ENCODE data around the gene STKLD1.
A peak's percentile ranks its signal among the peaks of the same experiment; 100 is the strongest.
"Not testable (repeated sequence)": the region's sequence is repeated elsewhere in the genome, so short reads cannot be mapped to it uniquely, and the experiment has no call there.

The STKLD1 gene

DNA sequence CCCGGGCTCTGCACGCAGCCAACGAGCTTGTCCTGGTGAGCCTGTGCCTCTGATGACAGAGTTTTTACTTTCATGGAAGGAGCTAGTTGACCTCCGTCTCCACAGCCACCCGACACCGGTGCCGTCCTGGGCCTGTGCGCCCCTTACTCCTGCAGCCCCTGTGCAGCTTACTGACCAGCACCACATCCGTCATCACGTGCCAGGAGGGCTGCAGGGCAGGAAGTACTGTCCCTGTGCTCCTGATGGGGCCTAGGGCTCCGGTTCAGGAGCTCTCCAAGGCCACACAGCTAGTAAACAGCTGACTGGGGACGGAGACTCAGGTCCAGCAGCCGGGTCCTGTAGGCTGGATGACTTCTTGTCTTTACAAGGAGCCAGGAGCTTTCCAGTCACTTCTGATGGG, 10.2 kb downstream of the STKLD1 start:
- no peak for DNase-seq (ENCODE audit: low spot score)

DNA sequence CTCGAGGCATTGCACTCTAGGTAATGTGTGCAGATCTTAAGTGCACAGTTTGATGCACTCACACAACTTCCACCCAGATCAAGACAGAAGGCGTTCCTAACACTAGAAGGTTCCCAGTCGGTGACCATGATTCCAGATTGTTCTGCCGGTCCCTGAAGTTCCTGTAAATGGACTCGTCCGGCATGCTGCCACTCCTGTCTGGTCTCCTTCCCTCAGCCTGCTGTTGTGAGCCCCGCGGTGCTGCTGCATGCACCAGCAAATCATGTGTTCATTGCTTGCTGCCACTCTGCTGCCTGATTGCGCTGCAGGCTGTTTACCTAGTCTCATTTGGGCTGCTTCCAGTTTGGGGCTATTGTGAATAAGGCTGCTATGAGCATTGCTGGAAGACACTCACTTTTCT, 11.5 kb downstream of the STKLD1 start:
- no peak for DNase-seq (ENCODE audit: low spot score)

DNA sequence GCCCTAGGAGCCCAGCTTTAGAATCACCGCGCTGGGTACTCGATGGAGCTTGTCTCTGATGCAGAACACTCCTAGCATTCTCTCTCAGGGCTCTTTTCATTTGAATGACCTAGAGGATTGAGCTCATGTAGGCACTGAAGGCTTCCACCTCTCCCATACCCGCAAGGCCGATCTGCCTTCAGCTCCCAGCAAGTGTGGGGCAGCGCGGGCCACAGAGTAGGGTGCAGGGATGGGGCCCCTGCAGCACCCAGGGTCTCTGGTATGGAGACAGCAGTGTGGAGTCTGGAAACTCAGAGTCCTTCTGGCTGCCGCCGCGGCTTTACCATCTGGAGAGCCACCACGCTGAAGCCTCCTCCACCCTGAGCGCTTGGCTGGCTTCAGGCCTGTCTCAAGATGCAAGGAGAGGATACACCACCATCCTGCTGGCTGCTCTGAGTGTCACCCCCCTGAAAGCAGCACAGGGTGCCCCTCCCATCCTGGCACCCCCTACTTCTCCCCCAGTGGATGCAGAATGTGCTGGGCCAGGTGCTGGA, 12.9 kb downstream of the STKLD1 start:
- DNase-seq (ENCODE audit: low spot score): no peak

- DNase-seq (ENCODE audit: low spot score): no peak
These were observed 13.4 kb downstream of the STKLD1 start for GRCh38 chr9:133389562-133389961.

- no peak for DNase-seq (ENCODE audit: low spot score)
These were observed 14.5 kb downstream of the STKLD1 start for GRCh38 chr9:133390713-133391112.

- DNase-seq (ENCODE audit: low spot score): not testable (repeated sequence)
These were observed 15.3 kb downstream of the STKLD1 start for GRCh38 chr9:133391449-133391848.

DNA sequence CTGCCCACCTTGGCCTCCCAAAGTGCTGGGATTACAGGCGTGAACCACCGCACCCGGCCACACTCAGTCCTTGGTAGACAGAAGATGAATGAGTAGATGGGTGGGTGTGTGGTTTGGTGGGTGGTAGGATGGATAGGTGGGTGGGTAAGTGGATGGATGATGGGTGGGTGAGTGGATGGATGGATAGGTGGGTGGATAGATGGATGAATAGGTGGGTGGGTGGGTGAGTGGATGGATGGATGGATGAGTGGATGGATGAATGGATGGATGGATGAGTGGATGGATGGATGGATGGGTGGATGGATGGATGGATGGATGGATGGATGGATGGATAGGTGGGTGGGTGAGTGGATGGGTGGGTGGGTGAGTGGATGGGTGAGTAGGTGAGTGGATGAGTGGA, 16.1 kb downstream of the STKLD1 start:
- DNase-seq (ENCODE audit: low spot score): not testable (repeated sequence)

- DNase-seq (ENCODE audit: low spot score): no peak
These were observed 17.2 kb downstream of the STKLD1 start for GRCh38 chr9:133393399-133393798.

DNA sequence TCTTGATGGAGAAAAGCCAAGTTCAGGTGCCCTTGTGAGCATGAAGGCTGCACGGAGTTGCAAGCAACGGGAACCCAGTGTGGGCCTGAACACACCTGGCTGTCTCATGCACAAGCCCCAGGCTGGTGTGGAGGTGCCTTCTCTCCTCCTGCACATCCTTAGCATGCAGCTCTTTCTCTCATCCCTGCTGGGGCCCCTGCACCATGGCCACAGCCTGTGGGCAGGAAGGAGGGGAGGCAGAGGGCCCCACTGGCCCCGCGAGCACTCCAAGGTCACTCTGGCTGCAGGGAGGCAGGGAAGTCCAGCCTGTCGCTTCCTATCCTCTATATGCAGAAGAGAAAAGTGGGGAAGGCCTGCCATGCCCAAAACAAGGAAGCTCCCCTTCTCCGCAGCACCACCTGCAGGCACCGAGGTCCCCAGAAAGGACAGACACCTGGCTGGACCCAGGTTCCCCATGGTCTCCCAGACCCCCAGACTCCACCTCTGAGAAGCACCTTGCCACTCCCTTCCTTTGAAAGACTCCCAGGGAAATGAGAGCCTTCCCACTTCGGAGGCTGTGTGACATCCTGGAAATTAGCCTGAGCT, 18.6 kb downstream of the STKLD1 start:
- no peak for DNase-seq (ENCODE audit: low spot score)

GRCh38 chr9:133396952-133397351, 20.8 kb downstream of the STKLD1 start:
- DNase-seq (ENCODE audit: low spot score): peak; percentile 49

DNA sequence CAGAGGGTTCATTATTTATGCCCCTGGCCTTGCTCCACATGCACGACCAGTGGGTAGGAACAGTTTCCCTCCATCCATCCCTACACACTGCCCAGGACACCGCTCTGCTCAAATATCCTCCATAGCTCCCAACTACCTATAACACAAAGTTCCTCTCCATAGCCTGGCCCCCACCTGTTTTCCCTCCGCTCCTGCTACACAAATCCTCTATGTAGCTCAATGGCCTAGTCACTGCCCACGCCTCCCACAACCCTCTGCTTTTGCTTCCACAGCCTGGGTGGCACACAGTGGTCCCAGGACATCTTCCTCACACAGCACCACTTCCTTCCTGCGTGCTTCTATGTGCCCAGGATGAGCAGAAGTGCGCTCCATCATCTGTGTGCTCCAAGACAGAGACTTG, 21.2 kb downstream of the STKLD1 start:
- no peak for DNase-seq (ENCODE audit: low spot score)

GRCh38 chr9:133397895-133398294, 21.7 kb downstream of the STKLD1 start:
- DNase-seq (ENCODE audit: low spot score): no peak

DNA sequence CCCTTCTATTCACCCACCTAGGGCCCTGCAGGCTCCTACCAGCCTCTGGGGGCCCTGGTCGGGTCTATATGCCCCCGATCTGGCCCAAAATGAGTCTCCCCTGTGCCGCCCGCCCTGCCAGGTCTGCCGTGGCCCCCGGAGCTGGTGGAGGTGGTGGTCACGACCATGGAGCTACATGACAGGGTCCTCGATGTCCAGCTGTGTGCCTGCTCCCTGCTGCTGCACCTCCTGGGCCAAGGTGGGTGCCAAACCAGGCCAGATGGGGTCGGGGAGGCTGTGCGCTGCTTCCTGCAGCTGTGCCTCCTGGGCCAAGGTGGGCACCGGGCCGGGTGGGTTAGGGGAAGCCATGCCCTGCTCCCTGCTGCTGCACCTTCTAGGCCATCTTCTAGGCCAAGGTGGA, 24.1 kb downstream of the STKLD1 start:
- no peak for DNase-seq (ENCODE audit: low spot score)

DNA sequence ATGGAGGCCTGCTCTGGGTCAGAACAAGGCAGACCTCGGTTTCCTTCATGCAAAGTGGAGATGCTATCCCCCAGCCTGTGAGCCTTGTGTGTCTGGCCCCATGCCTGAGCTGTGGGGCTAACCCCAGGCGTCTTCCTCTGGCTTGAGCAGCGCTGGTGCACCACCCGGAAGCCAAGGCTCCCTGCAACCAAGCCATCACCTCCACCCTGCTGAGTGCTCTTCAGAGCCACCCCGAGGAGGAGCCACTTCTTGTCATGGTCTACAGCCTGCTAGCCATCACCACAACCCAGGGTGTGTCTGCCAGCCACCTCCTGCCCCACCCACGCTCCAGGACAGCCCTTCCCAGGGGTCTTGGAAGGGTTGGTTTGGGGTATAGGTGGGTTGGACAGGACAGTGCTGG, 25.4 kb downstream of the STKLD1 start:
- no peak for DNase-seq (ENCODE audit: low spot score)

GRCh38 chr9:133402689-133403088, 26.5 kb downstream of the STKLD1 start:
- no peak for DNase-seq (ENCODE audit: low spot score)

GRCh38 chr9:133403766-133404453, 27.7 kb downstream of the STKLD1 start:
- no peak for DNase-seq (ENCODE audit: low spot score)

DNA sequence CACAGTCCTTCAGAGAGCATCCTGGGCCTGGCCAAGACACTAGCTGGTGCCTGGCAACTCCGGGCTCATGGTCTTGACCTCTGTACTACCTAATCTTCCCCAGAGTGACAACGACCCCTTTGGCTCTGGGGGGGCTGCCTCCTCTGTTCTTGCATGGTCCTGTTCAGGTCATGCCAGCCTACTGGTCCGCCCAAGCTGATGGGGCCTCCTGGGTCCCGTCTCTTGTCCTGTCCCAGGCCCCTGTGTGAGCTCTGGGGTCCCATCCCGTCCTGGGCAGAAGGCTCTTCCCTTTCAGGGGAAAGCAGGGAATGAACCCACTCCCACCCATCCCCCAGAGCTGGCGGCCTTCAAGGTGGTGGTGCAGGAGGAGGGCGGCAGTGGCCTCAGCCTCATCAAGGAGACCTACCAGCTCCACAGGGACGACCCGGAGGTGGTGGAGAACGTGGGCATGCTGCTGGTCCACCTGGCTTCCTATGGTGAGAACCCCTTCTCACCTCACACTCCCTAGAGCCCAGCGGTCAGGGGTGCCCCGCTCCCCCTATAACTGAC, 28.4 kb downstream of the STKLD1 start:
- DNase-seq (ENCODE audit: low spot score): no peak

GRCh38 chr9:133405508-133406438, 29.6 kb downstream of the STKLD1 start:
- DNase-seq (ENCODE audit: low spot score): peak; percentile 46

DNA sequence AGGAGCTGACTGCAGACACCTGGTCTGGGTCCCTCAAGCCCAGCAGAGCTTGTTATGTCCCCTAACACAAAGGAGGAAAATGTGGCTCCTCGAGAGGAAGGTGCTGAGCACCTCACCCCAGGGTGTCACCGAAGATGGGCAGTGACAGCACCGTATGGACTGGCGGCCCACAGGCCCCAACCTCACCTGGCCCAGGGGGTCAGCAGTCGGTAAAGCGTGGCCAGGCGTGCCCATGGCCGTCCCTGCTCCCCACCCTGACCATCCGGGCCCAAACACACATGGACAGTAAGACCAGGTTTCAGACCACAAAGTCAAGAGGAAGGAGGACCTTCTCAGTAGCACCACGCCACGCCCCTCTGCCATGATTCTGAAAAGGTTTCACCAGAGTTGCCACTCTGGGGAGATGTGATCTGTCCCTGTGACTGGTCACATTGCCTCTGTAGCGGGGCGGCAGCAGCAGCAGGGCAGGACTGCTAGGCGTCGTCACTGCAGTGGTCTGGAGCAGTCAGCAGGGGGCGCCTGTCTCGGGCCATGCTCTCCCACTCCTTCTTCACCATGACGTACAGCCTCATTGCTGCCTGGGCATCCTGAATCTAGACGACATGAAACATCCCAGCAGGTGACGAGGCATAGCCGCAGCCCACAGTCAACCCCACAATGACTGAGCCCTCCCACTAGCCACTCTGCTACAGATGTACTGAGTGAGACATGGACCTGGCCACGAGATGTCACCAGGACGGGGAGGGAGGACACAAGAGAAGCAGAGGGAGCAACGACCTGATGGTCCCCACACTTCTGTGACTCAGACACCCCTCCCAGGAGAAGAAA, 30.5 kb downstream of the STKLD1 start:
- peak; percentile 89 for DNase-seq (ENCODE audit: low spot score)

- no peak for DNase-seq (ENCODE audit: low spot score)
These were observed 31.9 kb downstream of the STKLD1 start for GRCh38 chr9:133408042-133408441.

- no peak for DNase-seq (ENCODE audit: low spot score)
These were observed 39.0 kb downstream of the STKLD1 start for GRCh38 chr9:133415170-133415569.

Data from AG08396 (cell line).